Measurements from ENCODE around the gene APC2.
"Not testable (repeated sequence)": the region's sequence is repeated elsewhere in the genome, so short reads cannot be mapped to it uniquely, and the experiment has no call there.

- not testable (repeated sequence) for TF ChIP-seq EP300, POLR2A, CTCF (IDR thresholded peaks at IDR 0.05)
Measured at GRCh38 chr19:1477056-1477455, 27.1 kb downstream of the APC2 start.

Measured in sigmoid colon (tissue), 4 donors.